ENCODE measurements around the gene TEK.

TEK gene

GRCh38 chr9:27188426-27188825 is 79.4 kb downstream of the TEK start:
- H3K4me3 ChIP-seq (ENCODE audit: low read depth, low read length) = no peak overlapping the region
- H3K9me3 ChIP-seq (ENCODE audit: control insufficient read depth, insufficient read depth, low read depth, low read length) = no peaks in the 10 kb centered on the region
- H3K27ac ChIP-seq (ENCODE audit: extremely low read depth, low read depth, low read length) = no peak overlapping the region
- H3K4me1 ChIP-seq (ENCODE audit: control insufficient read depth, insufficient read depth, low read length) = no peaks in the 10 kb centered on the region
- POLR2A ChIA-PET = no interaction called here
- CTCF ChIA-PET = no interaction called here
- H3K36me3 ChIP-seq (ENCODE audit: control insufficient read depth in 2 of 2, insufficient read depth in 1 of 2, low read length in 2 of 2) = no peaks in the 10 kb centered on the region
- TF ChIP-seq INSM2 (tag by site-specific recombination; IDR thresholded peaks at IDR 0.05) (no peak), ZNF292 (tag by site-specific recombination; IDR thresholded peaks at IDR 0.05; ENCODE audit: borderline replicate concordance, low read depth) (no peak), GLI2 (tag by site-specific recombination; IDR thresholded peaks at IDR 0.05; ENCODE audit: borderline replicate concordance, low read depth) (no peak), SP3 (tag by site-specific recombination; IDR thresholded peaks at IDR 0.05) (no peak), ZBTB44 (tag by site-specific recombination; IDR thresholded peaks at IDR 0.05) (no peak), ZNF114 (tag by site-specific recombination; IDR thresholded peaks at IDR 0.05) (no peak), ZNF341 (tag by site-specific recombination; IDR thresholded peaks at IDR 0.05; ENCODE audit: low read depth) (no peak), ZFP37 (tag by site-specific recombination; IDR thresholded peaks at IDR 0.05) (no peak), ZXDB (tag by site-specific recombination; IDR thresholded peaks at IDR 0.05) (no peak), ZNF521 (tag by site-specific recombination; IDR thresholded peaks at IDR 0.05) (no peak), ZIC2 (tag by site-specific recombination; IDR thresholded peaks at IDR 0.05) (no peak), TRIM28 (IDR thresholded peaks at IDR 0.05; ENCODE audit: borderline replicate concordance, low read length) (no peak)
- TF ChIP-seq, protein P1, sequence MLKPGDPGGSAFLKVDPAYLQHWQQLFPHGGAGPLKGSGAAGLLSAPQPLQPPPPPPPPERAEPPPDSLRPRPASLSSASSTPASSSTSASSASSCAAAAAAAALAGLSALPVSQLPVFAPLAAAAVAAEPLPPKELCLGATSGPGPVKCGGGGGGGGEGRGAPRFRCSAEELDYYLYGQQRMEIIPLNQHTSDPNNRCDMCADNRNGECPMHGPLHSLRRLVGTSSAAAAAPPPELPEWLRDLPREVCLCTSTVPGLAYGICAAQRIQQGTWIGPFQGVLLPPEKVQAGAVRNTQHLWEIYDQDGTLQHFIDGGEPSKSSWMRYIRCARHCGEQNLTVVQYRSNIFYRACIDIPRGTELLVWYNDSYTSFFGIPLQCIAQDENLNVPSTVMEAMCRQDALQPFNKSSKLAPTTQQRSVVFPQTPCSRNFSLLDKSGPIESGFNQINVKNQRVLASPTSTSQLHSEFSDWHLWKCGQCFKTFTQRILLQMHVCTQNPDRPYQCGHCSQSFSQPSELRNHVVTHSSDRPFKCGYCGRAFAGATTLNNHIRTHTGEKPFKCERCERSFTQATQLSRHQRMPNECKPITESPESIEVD (tag by site-specific recombination; IDR thresholded peaks at IDR 0.05) = no peak
- TF ChIP-seq, protein P2, sequence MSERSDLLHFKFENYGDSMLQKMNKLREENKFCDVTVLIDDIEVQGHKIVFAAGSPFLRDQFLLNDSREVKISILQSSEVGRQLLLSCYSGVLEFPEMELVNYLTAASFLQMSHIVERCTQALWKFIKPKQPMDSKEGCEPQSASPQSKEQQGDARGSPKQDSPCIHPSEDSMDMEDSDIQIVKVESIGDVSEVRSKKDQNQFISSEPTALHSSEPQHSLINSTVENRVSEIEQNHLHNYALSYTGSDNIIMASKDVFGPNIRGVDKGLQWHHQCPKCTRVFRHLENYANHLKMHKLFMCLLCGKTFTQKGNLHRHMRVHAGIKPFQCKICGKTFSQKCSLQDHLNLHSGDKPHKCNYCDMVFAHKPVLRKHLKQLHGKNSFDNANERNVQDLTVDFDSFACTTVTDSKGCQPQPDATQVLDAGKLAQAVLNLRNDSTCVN (tag by site-specific recombination; optimal IDR thresholded peaks at IDR 0.05) = no peak

DNA sequence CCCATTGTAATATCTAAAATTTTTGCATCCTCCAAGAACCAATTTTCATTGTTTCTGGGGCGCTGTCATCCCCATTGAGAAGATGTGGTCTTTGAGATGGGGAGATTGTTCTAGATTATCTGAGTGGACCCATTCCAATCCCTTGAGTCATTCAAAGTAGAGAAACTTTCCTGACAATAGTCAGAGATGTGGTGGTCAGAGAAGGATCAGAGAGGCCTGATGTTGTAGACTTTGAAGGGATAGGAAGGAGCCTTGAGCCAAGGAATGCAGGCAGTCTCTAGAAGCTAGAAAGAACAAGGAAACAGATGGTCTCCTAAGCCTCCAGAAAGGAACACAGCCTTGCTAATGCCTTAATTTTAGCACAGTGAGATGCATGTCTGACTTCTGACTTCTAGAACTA is 80.4 kb downstream of the TEK start:
- no peaks in the 10 kb centered on the region for H3K9me3 ChIP-seq (ENCODE audit: control insufficient read depth, insufficient read depth, low read depth, low read length)
- no peaks in the 10 kb centered on the region for H3K4me1 ChIP-seq (ENCODE audit: control insufficient read depth, insufficient read depth, low read length)
- POLR2A ChIA-PET = no interaction called here
- TF ChIP-seq ZNF366 (tag by site-specific recombination; conservative IDR thresholded peaks at IDR 0.05) (no peak), ZNF621 (tag by site-specific recombination; IDR thresholded peaks at IDR 0.05) (no peak), KLF17 (tag by site-specific recombination; IDR thresholded peaks at IDR 0.05) (no peak), REPIN1 (tag by site-specific recombination; IDR thresholded peaks at IDR 0.05; ENCODE audit: low read depth) (no peak), ZNF394 (tag by site-specific recombination; IDR thresholded peaks at IDR 0.05; ENCODE audit: borderline replicate concordance) (no peak), ZNF529 (tag by site-specific recombination; IDR thresholded peaks at IDR 0.05; ENCODE audit: insufficient replicate concordance) (no peak), SP3 (tag by site-specific recombination; IDR thresholded peaks at IDR 0.05) (no peak), ZNF610 (tag by site-specific recombination; IDR thresholded peaks at IDR 0.05; ENCODE audit: borderline replicate concordance) (no peak), MEIS1 (CRISPR knock-in tag; IDR thresholded peaks at IDR 0.05; ENCODE audit: borderline replicate concordance) (no peak), ZBTB20 (tag by site-specific recombination; IDR thresholded peaks at IDR 0.05) (no peak), ZNF138 (tag by site-specific recombination; IDR thresholded peaks at IDR 0.05; ENCODE audit: borderline replicate concordance) (no peak), ZNF239 (tag by site-specific recombination; IDR thresholded peaks at IDR 0.05) (no peak), ZNF623 (tag by site-specific recombination; IDR thresholded peaks at IDR 0.05) (no peak), ZNF76 (tag by site-specific recombination; IDR thresholded peaks at IDR 0.05; ENCODE audit: borderline replicate concordance, low read depth) (no peak), ZNF121 (tag by site-specific recombination; IDR thresholded peaks at IDR 0.05) (no peak), ZBTB48 (tag by site-specific recombination; IDR thresholded peaks at IDR 0.05) (no peak), ZNF19 (tag by site-specific recombination; IDR thresholded peaks at IDR 0.05; ENCODE audit: low read depth) (no peak), ZNF626 (tag by site-specific recombination; IDR thresholded peaks at IDR 0.05) (no peak)

More for the DNA sequence above, 80.4 kb downstream of the TEK start:
- CTCF ChIA-PET = no interaction called here
- H3K27ac ChIP-seq (ENCODE audit: extremely low read depth, low read depth, low read length) = no peak overlapping the region
- H3K4me3 ChIP-seq (ENCODE audit: low read depth, low read length) = no peak overlapping the region
- H3K36me3 ChIP-seq (ENCODE audit: control insufficient read depth in 2 of 2, insufficient read depth in 1 of 2, low read length in 2 of 2) = no peaks in the 10 kb centered on the region

All from HEK293 (cell line).